Activated naive CD8-positive, alpha-beta T cell treated with anti-CD3 and anti-CD28 coated beads, Interleukin-2, amount 50 U/mL, for 16 hours (primary cell): ENCODE results near the gene KRT16.
"Not testable (repeated sequence)": the region's sequence is repeated elsewhere in the genome, so short reads cannot be mapped to it uniquely, and the experiment has no call there.

Source experiments
- DNase-seq: peaks from one replicate; pipeline ENCODE4 v3.0.0-alpha.2; 2020; ENCODE audit warnings: low read depth, low spot score

The KRT16 gene

GRCh38 chr17:41615454-41615853 is 2.9 kb upstream of the KRT16 start:
- no peak for DNase-seq

- DNase-seq: not testable (repeated sequence)
Observed at GRCh38 chr17:41614767-41615166, 2.2 kb upstream of the KRT16 start.

- DNase-seq: no peak
Observed at GRCh38 chr17:41614098-41614497, 1.5 kb upstream of the KRT16 start.

GRCh38 chr17:41613277-41614082 is 913 bp upstream of the KRT16 start:
- DNase-seq: no peak

- DNase-seq: no peak
Observed at GRCh38 chr17:41610965-41611640, 1.5 kb downstream of the KRT16 start.

- not testable (repeated sequence) for DNase-seq
Observed at GRCh38 chr17:41610061-41610517, 2.5 kb downstream of the KRT16 start.

- DNase-seq: not testable (repeated sequence)
Observed at GRCh38 chr17:41606930-41607329, 5.6 kb downstream of the KRT16 start.

- no peak for DNase-seq
Observed at GRCh38 chr17:41602524-41602923, 10.0 kb downstream of the KRT16 start.

- DNase-seq: no peak
Observed at GRCh38 chr17:41600318-41600717, 12.2 kb downstream of the KRT16 start.

GRCh38 chr17:41599680-41600079 is 12.9 kb downstream of the KRT16 start:
- no peak for DNase-seq

- no peak for DNase-seq
Observed at GRCh38 chr17:41595585-41595984, 17.0 kb downstream of the KRT16 start.

GRCh38 chr17:41594363-41594915 is 18.1 kb downstream of the KRT16 start:
- DNase-seq: no peak

GRCh38 chr17:41593306-41593981 is 19.1 kb downstream of the KRT16 start:
- no peak for DNase-seq

- no peak for DNase-seq
Observed at GRCh38 chr17:41592601-41593305, 19.8 kb downstream of the KRT16 start.

- no peak for DNase-seq
Observed at GRCh38 chr17:41589301-41589700, 23.3 kb downstream of the KRT16 start.

- no peak for DNase-seq
Observed at GRCh38 chr17:41588126-41588810, 24.3 kb downstream of the KRT16 start.

GRCh38 chr17:41586863-41587495 is 25.6 kb downstream of the KRT16 start, which contains the start of gene KRT14:
Gene KRT14, minus strand, starts transcription at chr17:41586895. Its CDS starts 61 bp downstream, at chr17:41586834.
- no peak for DNase-seq

GRCh38 chr17:41585301-41586056 is 27.1 kb downstream of the KRT16 start:
- DNase-seq: no peak

- not testable (repeated sequence) for DNase-seq
Observed at GRCh38 chr17:41584331-41584927, 28.1 kb downstream of the KRT16 start.
